Nephron progenitor cell (in vitro differentiated cells): ENCODE data around the gene TEX30.

Experiments
- DNase-seq: peaks from one replicate; pipeline ENCODE4 v3.0.0; 2021
- H3K27ac Mint-ChIP-seq: 2 replicates; pipeline ENCODE4 v1.8.0; 2021; ENCODE audit warnings: mild to moderate bottlenecking, moderate library complexity, mixed read lengths
- H3K27me3 Mint-ChIP-seq: 2 replicates; pipeline ENCODE4 v1.8.0; 2021; ENCODE audit warnings: mild to moderate bottlenecking, low read depth, mixed read lengths; ENCODE audit not compliant: poor library complexity
- H3K36me3 Mint-ChIP-seq: 2 replicates; pipeline ENCODE4 v1.8.0; 2021; ENCODE audit warnings: low read depth, mixed read lengths
- H3K4me1 Mint-ChIP-seq: 2 replicates; pipeline ENCODE4 v1.8.0; 2021; ENCODE audit warnings: mixed read lengths
- H3K4me3 Mint-ChIP-seq: 2 replicates; pipeline ENCODE4 v1.8.0; 2021; ENCODE audit warnings: mild to moderate bottlenecking, moderate library complexity, mixed read lengths
- H3K9me3 Mint-ChIP-seq: 2 replicates; pipeline ENCODE4 v1.8.0; 2021; ENCODE audit warnings: mild to moderate bottlenecking, moderate library complexity, mixed read lengths
- TF ChIP-seq, protein P1 (sequence below): fragments of 200-600 bp; sonication (generic); IDR thresholded peaks from 2 replicates; pipeline ENCODE4 v1.5.0; 2021; ENCODE audit warnings: antibody characterized with exemption

Gene TEX30

DNA sequence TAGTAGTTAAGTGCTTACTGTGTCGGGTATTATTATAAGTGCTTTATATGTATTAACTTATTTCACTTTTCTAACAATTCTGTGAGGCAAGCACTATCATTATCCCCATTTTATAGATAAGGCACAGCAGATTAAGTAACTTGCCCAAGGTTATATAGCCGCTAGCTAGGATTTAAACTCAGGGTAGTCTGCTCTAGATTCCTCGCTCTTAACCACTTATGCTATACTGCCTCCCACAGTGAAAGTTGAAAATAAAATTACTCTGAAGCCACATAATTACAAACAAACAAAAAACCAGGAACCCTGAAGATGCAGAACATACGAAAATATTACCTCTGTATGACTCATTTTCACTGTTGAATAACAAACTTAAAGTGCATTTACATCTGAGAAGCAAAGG lies 3.9 kb downstream of the TEX30 start:
- Mint-ChIP-seq H3K27ac (no peak overlapping the region), H3K27me3 (peaks cover 3% of the 10 kb centered on the region), H3K4me3 (no peak overlapping the region), H3K9me3 (peaks cover 9% of the 10 kb centered on the region), H3K36me3 (peaks cover 28% of the 10 kb centered on the region), H3K4me1 (peaks cover 33% of the 10 kb centered on the region)
- no peak for DNase-seq
- TF ChIP-seq, protein P1, sequence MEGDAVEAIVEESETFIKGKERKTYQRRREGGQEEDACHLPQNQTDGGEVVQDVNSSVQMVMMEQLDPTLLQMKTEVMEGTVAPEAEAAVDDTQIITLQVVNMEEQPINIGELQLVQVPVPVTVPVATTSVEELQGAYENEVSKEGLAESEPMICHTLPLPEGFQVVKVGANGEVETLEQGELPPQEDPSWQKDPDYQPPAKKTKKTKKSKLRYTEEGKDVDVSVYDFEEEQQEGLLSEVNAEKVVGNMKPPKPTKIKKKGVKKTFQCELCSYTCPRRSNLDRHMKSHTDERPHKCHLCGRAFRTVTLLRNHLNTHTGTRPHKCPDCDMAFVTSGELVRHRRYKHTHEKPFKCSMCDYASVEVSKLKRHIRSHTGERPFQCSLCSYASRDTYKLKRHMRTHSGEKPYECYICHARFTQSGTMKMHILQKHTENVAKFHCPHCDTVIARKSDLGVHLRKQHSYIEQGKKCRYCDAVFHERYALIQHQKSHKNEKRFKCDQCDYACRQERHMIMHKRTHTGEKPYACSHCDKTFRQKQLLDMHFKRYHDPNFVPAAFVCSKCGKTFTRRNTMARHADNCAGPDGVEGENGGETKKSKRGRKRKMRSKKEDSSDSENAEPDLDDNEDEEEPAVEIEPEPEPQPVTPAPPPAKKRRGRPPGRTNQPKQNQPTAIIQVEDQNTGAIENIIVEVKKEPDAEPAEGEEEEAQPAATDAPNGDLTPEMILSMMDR = no peak

DNA sequence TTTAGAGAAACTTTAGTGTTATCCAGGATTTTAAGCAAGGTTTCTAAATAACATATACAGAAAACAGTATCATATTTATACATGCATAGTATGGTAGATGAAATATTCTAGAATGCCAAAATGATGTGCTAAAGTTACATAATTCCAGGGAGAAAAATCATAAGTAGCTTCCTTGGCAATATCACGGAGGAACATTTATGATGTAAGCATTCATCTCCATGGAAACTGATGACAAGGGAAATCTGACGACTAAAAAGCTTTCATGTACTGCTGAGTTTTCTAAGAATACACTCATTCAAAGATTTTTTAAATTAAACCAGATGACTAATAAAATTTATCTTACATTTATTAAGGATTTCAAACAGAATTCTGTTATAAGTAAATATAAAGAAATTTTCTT lies 4.7 kb downstream of the TEX30 start:
- Mint-ChIP-seq H3K4me3 (no peak overlapping the region), H3K27me3 (peaks cover 3% of the 10 kb centered on the region), H3K9me3 (peaks cover 2% of the 10 kb centered on the region), H3K36me3 (peaks cover 25% of the 10 kb centered on the region), H3K4me1 (peaks cover 32% of the 10 kb centered on the region), H3K27ac (no peak overlapping the region)
- no peak for DNase-seq
- TF ChIP-seq, protein P1 = no peak

DNA sequence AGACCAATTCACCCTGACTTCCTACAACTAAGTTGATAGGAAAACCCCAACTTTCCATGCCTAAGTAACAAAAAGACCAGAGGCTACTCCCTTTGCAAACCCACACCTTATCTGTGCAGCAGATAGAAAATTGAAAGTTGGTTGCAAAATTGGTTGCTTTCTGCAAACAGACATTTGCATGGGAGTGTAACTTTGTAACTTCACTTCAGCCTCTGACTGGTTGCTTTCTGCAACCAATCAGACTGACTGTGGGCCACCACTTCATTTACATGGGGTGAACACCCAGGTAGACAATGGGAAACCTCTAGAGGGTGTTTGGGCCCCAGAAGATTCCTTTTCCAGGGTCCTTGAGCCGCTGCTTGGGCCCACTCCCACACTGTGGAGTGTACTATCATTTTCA lies 9.8 kb downstream of the TEX30 start:
- TF ChIP-seq, protein P1 = no peak
- DNase-seq = no peak
- Mint-ChIP-seq H3K4me3 (no peak overlapping the region), H3K9me3 (no peaks in the 10 kb centered on the region), H3K27ac (no peak overlapping the region), H3K4me1 (no peaks in the 10 kb centered on the region), H3K36me3 (peaks cover 9% of the 10 kb centered on the region), H3K27me3 (peaks cover 3% of the 10 kb centered on the region)

DNA sequence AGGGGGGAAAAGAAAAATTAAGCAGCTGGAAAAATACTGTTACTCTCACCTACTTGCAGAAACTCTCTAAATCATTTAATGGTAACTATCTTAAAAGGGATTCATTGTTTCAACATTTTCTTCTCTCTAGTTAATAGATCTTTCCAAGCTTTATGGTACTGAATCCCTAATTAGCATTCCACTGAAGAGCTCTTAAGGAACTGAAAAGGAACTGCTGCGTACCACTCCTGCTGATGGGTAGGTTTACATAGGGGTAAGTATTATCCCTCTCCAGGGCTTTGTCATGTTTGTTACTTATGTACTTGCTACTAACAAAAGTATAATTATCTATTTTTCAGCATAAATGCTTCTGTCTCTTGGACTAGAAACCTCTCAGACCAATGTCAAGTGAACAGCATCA lies 12.5 kb downstream of the TEX30 start:
- TF ChIP-seq, protein P1 = no peak
- Mint-ChIP-seq H3K9me3 (no peaks in the 10 kb centered on the region), H3K36me3 (no peaks in the 10 kb centered on the region), H3K27me3 (no peaks in the 10 kb centered on the region), H3K4me1 (peaks cover 10% of the 10 kb centered on the region), H3K27ac (no peak overlapping the region), H3K4me3 (no peak overlapping the region)
- DNase-seq = no peak

DNA sequence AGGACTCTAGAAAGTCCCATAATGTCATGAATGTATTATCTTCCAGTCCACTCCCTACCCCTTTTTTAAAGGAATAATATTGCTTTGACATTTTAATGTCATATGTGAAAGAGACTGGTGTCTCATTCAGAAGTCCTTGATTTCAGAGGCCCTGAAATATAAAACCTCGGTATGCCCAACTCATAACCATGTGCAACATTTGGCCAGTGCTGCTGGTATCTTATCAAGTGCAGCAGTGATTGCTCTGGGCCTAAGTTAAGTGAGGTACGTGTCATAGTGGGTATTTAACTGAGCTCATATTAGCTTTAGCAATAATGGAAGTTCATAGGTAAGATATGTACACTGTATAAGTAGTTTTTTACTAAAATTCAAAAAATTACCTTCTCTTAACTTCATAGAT lies 14.7 kb downstream of the TEX30 start:
- DNase-seq = no peak
- peaks cover 3% of the 10 kb centered on the region for H3K9me3 Mint-ChIP-seq
- H3K36me3 Mint-ChIP-seq = no peaks in the 10 kb centered on the region
- TF ChIP-seq, protein P1 = no peak
- H3K27ac Mint-ChIP-seq = no peak overlapping the region
- H3K4me3 Mint-ChIP-seq = no peak overlapping the region
- peaks cover 3% of the 10 kb centered on the region for H3K27me3 Mint-ChIP-seq
- peaks cover 14% of the 10 kb centered on the region for H3K4me1 Mint-ChIP-seq

DNA sequence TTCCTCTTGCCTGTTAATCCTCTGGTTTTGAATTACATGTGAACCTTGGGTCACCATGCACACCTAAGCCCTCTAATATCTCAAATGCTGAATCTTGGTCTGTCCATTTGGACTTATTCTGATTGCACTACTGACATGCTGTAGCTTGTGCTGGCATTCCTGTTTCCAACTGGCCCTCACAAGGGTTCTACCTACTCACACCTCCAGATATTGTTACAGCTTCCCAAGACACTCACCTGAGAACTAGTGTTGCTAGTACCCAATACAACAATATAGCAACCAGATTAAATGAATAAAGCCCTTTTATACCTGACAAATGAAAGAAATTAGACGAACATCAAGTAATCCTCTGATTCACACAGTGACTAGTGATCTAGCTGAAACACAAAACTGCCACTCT lies 16.6 kb downstream of the TEX30 start:
- Mint-ChIP-seq H3K36me3 (no peaks in the 10 kb centered on the region), H3K9me3 (peaks cover 13% of the 10 kb centered on the region), H3K27ac (no peak overlapping the region), H3K4me1 (peaks cover 14% of the 10 kb centered on the region), H3K27me3 (peaks cover 3% of the 10 kb centered on the region), H3K4me3 (no peak overlapping the region)
- DNase-seq = no peak
- TF ChIP-seq, protein P1 = no peak
